ENCODE data around the gene TAF1A. TPM values are rescaled to one million over a fixed set of nuclear protein-coding genes. Genes with fewer than 3 reads are reported as not detected.
A peak's percentile ranks its signal among the peaks of the same experiment; 100 is the strongest.

TAF1A gene
- total and polyA plus RNA-seq, 2 experiments from 2014 or later: 5.4 to 5.6 TPM

DNA sequence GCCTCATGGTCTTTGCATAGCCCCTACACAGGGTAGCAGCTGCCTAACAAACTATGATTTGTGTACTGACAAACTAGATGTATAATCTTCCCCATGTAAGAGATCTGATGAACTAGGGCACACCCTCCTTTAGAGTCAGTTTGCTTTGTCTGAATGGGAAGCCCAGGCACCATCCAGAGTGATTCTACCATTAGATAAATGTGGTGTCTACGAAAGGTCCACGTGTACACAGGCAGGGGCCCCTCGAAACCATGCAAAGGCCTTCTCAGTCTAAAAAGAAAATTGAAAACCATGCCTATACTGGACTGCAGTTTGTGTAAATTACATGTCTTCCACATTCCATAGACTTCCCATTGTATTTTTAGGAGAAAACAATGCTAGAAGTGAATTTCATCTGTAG, 60.6 kb downstream of the TAF1A start:
- no peaks in the 10 kb centered on the region for H4K20me1 ChIP-seq (ENCODE audit: insufficient read depth)
- no peaks in the 10 kb centered on the region for H3K36me3 ChIP-seq (ENCODE audit: low read depth)
- WGBS, 2 experiments (ENCODE audit: low coverage in 1 of 2, low lambda C conversion rate in 2 of 2, missing lambda C conversion rate in 2 of 2): 90 to 96% methylated on average over 3 of the region's 3 CpGs

GRCh38 chr1:222525951-222526350, 63.8 kb downstream of the TAF1A start:
- Histone ChIP-seq H3K4me1 (ENCODE audit: insufficient read depth) (no peaks in the 10 kb centered on the region), H3K79me2 (ENCODE audit: insufficient read depth) (no peaks in the 10 kb centered on the region), H3K9ac (no peak overlapping the region), H2AFZ (no peak overlapping the region), H3K27ac (no peak overlapping the region), H3K27me3 (replicated peaks; ENCODE audit: insufficient read depth) (no peaks in the 10 kb centered on the region), H3F3A (ENCODE audit: insufficient read depth) (0 out of 2 replicates have a peak, but pooled peaks cover 8% of the 10 kb centered on the region), H3K9me3 (ENCODE audit: low read depth) (no peaks in the 10 kb centered on the region), H3K4me3 (no peak overlapping the region), H3K4me2 (ENCODE audit: unreplicated experiment) (no peak overlapping the region), H3K9me2 (ENCODE audit: insufficient read depth) (no peaks in the 10 kb centered on the region), H4K20me1 (ENCODE audit: insufficient read depth) (no peaks in the 10 kb centered on the region), H3K36me3 (ENCODE audit: low read depth) (no peaks in the 10 kb centered on the region)
- DNase-seq: no peak
- WGBS, 2 experiments (ENCODE audit: low coverage in 1 of 2, low lambda C conversion rate in 2 of 2, missing lambda C conversion rate in 2 of 2): 70 to 86% methylated on average over 2 of the region's 2 CpGs
- TF ChIP-seq EZH2 (IDR thresholded peaks at IDR 0.05; ENCODE audit: insufficient read depth, poor library complexity, severe bottlenecking) (no peak), EZH2phosphoT487 (IDR thresholded peaks at IDR 0.05; ENCODE audit: insufficient read depth, low read depth) (no peak)
- in situ Hi-C loops (cut with MboI): no loop called here

More for the DNA sequence above, 60.6 kb downstream of the TAF1A start:
- H3K27ac ChIP-seq: no peak overlapping the region
- TF ChIP-seq EZH2phosphoT487 (IDR thresholded peaks at IDR 0.05; ENCODE audit: insufficient read depth, low read depth) (no peak), EZH2 (IDR thresholded peaks at IDR 0.05; ENCODE audit: insufficient read depth, poor library complexity, severe bottlenecking) (no peak)
- no peaks in the 10 kb centered on the region for H3K4me1 ChIP-seq (ENCODE audit: insufficient read depth)
- no peaks in the 10 kb centered on the region for H3K27me3 ChIP-seq (replicated peaks; ENCODE audit: insufficient read depth)
- H3F3A ChIP-seq (ENCODE audit: insufficient read depth): no peaks in the 10 kb centered on the region
- no peak overlapping the region for H3K4me3 ChIP-seq
- no peaks in the 10 kb centered on the region for H3K9me3 ChIP-seq (ENCODE audit: low read depth)
- H3K9me2 ChIP-seq (ENCODE audit: insufficient read depth): no peaks in the 10 kb centered on the region
- no peak overlapping the region for H3K9ac ChIP-seq
- H3K4me2 ChIP-seq (ENCODE audit: unreplicated experiment): no peak overlapping the region
- no peak overlapping the region for H2AFZ ChIP-seq
- no peak for DNase-seq
- no peaks in the 10 kb centered on the region for H3K79me2 ChIP-seq (ENCODE audit: insufficient read depth)
- in situ Hi-C loops (cut with MboI): no loop called here

GRCh38 chr1:222523852-222524251, 65.9 kb downstream of the TAF1A start:
- Histone ChIP-seq H3K27ac (no peak overlapping the region), H3K9me3 (ENCODE audit: low read depth) (no peaks in the 10 kb centered on the region), H3K36me3 (ENCODE audit: low read depth) (no peaks in the 10 kb centered on the region), H3K27me3 (replicated peaks; ENCODE audit: insufficient read depth) (no peaks in the 10 kb centered on the region), H3K9ac (no peak overlapping the region), H3K4me3 (no peak overlapping the region), H3K4me1 (ENCODE audit: insufficient read depth) (no peaks in the 10 kb centered on the region), H3F3A (ENCODE audit: insufficient read depth) (0 out of 2 replicates have a peak, but pooled peaks cover 8% of the 10 kb centered on the region), H3K9me2 (ENCODE audit: insufficient read depth) (no peaks in the 10 kb centered on the region), H4K20me1 (ENCODE audit: insufficient read depth) (no peaks in the 10 kb centered on the region), H2AFZ (no peak overlapping the region), H3K79me2 (ENCODE audit: insufficient read depth) (no peaks in the 10 kb centered on the region), H3K4me2 (ENCODE audit: unreplicated experiment) (no peak overlapping the region)
- DNase-seq: peak; percentile 30
- in situ Hi-C loops (cut with MboI): no loop called here
- no peak for TF ChIP-seq EZH2 (IDR thresholded peaks at IDR 0.05; ENCODE audit: insufficient read depth, poor library complexity, severe bottlenecking)
- no peak for TF ChIP-seq EZH2phosphoT487 (IDR thresholded peaks at IDR 0.05; ENCODE audit: insufficient read depth, low read depth)
- 17 to 25% methylated on average over 3 of the region's 3 CpGs for WGBS, 2 experiments (ENCODE audit: low coverage in 1 of 2, low lambda C conversion rate in 2 of 2, missing lambda C conversion rate in 2 of 2)

DNA sequence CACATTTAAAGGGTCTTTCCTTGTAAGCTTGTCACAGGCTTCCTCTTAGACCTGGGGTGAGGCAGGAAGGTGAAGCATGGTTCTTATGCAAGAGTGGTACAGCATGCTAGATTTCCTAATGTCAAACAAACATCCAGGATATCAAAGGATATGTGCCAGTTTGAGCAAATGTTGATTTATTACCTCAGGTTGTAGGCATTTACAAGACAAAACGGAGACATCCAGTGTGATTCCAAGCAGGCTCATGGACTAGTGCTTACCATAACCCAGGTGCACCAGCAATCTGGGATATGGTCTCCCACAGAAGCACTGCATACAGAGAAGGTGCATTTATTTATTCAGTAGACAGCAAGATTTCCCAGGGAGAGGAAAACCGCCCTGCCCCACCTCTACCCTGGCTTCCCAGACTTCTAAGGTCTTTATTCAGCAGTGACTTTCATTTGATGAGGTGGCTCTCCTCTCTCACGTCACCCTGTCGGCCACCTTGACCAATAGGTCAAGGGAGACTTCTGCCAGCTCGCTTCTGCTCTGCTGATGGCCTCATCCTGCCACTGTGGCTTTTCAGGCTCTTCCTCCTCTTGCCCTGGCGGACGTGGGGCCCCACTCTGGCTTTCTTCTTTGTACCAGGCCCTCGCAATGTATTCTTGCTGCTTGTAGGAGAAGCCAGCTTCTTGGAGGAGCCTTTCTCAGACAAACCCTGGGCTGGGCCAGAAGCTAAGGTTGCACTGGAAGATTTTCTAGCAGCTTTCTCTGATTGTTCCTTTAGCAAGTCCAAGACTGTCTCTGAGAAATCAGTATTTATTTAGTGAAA, 67.4 kb downstream of the TAF1A start:
- Histone ChIP-seq H2AFZ (no peak overlapping the region), H3K9ac (no peak overlapping the region), H3K27ac (no peak overlapping the region), H3K4me2 (ENCODE audit: unreplicated experiment) (no peak overlapping the region), H3K27me3 (replicated peaks; ENCODE audit: insufficient read depth) (no peaks in the 10 kb centered on the region), H3K36me3 (ENCODE audit: low read depth) (no peaks in the 10 kb centered on the region), H3K79me2 (ENCODE audit: insufficient read depth) (no peaks in the 10 kb centered on the region), H3K4me1 (ENCODE audit: insufficient read depth) (no peaks in the 10 kb centered on the region), H4K20me1 (ENCODE audit: insufficient read depth) (no peaks in the 10 kb centered on the region), H3K9me3 (ENCODE audit: low read depth) (no peaks in the 10 kb centered on the region), H3K9me2 (ENCODE audit: insufficient read depth) (no peaks in the 10 kb centered on the region), H3F3A (ENCODE audit: insufficient read depth) (0 out of 2 replicates have a peak, but pooled peaks cover 8% of the 10 kb centered on the region), H3K4me3 (no peak overlapping the region)
- WGBS, 2 experiments (ENCODE audit: low coverage in 1 of 2, low lambda C conversion rate in 2 of 2, missing lambda C conversion rate in 2 of 2): 83 to 89% methylated on average over 8 of the region's 8 CpGs
- no peak for TF ChIP-seq EZH2 (IDR thresholded peaks at IDR 0.05; ENCODE audit: insufficient read depth, poor library complexity, severe bottlenecking)
- TF ChIP-seq EZH2phosphoT487 (IDR thresholded peaks at IDR 0.05; ENCODE audit: insufficient read depth, low read depth): no peak
- in situ Hi-C loops (cut with MboI): no loop called here
- no peak for DNase-seq
